HG02973 (cell line): ENCODE data around the gene AQP11.
"Not testable (repeated sequence)": the region's sequence is repeated elsewhere in the genome, so short reads cannot be mapped to it uniquely, and the experiment has no call there.

Experiments used
- ATAC-seq: cut with Tn5 transposase; IDR thresholded peaks from one replicate; pipeline ENCODE4 v1.9.1; 2021; ENCODE audit warnings: moderate library complexity; ENCODE audit not compliant: unreplicated experiment

Gene AQP11

GRCh38 chr11:77589521-77590193, at the start of gene AQP11:
AQP11 (plus strand) TSS chr11:77589953; CDS start chr11:77589993, 40 bp downstream.
- peak; percentile 75 for ATAC-seq

DNA sequence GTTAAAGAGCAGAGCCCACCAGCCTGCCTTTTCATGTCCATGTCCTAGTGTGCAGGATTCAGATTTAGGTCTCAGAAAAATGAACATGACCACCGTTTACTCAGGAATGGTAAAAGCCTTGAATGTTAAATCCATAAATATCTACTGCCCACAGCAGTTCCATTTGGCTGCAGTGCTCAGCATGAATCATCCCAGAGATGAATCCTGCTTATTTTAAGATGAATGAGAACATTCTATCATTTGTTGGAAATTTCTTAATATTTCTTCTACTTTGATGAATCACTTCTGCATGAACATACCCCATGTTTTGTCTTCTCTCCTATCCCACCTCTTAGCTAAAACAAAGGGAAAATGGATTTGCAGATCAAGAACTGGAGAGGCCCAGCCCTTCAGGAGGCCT, 47.5 kb upstream of the AQP11 start:
- ATAC-seq = no peak

GRCh38 chr11:77547047-77547836, 42.5 kb upstream of the AQP11 start:
- no peak for ATAC-seq

DNA sequence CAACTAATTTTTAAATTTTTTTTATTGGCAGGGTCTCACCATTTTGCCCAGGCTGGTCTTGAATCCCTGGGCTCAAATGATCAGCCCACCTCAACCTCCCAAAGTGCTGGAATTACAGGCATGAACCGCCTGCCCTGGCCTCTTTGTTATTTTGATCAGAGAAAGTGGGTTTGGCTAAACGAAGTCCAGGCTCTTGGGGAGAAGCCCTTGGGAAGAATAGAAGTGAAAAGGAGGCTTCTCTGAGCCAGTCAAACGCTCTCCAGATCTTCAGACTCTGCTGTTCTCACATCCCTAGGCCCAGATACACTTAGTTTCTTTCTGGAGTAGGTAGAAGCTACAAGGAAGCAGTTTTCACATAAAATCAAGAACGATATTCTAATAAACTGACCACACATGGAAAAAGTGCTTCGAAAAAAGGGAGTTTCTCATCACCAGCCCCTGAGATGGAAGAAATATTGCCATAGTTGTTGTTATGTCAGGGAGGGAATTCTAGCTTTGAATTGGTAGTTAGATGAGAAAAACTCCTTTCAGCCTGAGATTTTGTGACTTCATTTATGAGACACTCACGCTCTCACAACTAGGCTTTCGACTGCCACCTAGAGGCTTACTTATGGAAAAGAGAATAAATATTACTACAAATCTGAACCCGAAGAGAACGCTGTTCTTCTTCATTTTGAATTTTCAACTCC, 41.7 kb upstream of the AQP11 start:
- ATAC-seq = no peak

GRCh38 chr11:77548552-77549445, 41.0 kb upstream of the AQP11 start:
- no peak for ATAC-seq

DNA sequence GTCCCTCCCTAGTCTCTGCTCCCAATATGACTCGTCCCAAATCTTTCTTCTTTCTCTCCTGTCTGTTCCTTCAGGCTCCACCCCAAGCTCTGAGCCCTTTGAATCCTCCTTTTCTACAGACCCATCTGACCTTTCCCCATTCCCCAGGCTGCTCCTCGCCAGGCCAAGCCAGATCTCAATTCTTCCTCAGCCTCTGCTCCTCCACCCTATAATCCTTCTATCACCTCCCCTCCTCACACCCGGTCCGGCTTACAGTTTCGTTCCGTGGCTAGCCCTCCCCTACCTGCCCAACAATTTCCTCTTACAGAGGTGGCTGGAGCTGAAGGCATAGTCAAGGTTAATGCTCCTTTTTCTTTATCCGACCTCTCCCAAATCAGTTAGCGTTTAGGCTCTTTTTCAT, 38.3 kb upstream of the AQP11 start:
- not testable (repeated sequence) for ATAC-seq

- no peak for ATAC-seq
Measured at GRCh38 chr11:77557553-77557952, 32.2 kb upstream of the AQP11 start.

DNA sequence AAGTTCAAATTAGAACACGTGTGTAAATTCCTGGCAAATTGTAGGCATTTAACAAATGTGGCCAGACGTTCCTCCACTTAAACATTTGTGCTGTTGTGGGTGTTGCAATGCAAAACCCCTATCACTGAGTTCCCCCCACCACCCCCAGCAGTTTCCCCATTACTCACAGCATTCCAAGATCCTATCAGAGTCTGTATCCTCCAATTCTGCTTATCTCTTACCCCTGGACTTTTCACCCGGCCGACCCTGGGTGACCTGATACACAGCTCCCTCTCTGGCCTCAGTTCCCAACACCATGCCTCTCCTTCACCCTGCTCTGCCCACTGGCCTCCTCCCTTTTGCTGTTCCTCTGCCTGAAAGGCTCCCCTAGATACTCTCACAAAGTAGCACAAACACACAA, 31.4 kb upstream of the AQP11 start:
- no peak for ATAC-seq

GRCh38 chr11:77559686-77560401, 29.9 kb upstream of the AQP11 start:
- no peak for ATAC-seq

GRCh38 chr11:77560605-77561004, 29.1 kb upstream of the AQP11 start:
- ATAC-seq = no peak

- no peak for ATAC-seq
Measured at GRCh38 chr11:77561257-77561656, 28.5 kb upstream of the AQP11 start.

GRCh38 chr11:77568306-77568705, 21.4 kb upstream of the AQP11 start:
- no peak for ATAC-seq

- ATAC-seq = no peak
Measured at GRCh38 chr11:77568916-77569675, 20.7 kb upstream of the AQP11 start.

DNA sequence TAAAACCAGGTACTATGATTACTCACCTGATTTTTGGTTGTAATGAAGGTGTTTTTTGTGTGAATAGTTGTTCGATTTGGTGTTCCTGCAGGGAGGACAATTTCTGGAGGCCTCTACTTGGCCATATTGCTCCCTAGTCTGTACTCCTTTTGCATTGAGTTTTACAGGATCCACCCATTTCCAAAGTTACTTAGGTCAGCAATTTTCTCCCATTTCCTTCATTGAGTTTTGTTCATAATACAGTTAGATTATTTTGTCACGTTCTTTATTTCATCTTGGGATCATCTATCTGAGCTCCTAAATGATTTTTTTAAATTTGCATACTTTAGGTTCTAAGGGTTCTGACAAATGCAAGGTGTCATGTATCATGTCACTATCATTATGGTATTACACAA, 20.1 kb upstream of the AQP11 start:
- no peak for ATAC-seq

GRCh38 chr11:77570896-77571295, 18.9 kb upstream of the AQP11 start:
- not testable (repeated sequence) for ATAC-seq

DNA sequence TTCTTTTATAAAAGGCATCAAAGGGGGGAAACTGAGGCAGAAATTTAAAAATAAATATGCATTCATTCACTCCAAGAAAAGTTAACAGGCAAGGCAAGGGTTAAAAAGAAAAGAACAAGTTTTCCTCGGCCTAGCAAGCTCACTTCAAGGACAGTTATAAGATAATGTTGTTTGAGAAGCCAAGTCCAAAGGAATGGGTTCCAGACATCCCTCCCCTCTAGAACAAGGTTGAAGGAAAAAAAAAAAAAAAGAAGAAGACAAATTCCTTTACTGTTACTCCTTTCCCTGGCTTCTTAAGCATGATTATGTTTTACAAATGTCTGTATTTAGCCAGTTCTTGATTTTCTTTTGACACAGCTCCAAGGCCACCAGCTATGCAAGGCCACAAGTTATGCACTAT, 14.3 kb upstream of the AQP11 start:
- ATAC-seq = not testable (repeated sequence)

GRCh38 chr11:77580712-77581337, 8.9 kb upstream of the AQP11 start:
- no peak for ATAC-seq

DNA sequence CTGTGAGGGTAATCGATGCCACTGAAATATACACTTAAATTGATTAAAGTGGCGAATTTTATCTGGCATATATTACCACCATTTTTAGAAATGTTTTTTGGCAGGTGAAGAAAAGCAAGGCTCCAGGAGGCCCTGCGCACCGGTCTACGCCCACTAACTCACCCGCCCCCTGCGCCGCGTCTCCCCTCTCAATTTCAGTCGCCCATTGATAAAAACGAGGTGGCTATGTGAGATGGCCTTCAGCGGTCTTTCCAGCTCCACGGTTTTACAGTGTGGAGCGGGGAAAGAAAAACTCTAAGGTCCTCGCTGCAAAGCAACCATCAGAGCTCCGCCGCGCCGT, 602 bp upstream of the AQP11 start:
- ATAC-seq = peak; percentile 9

- ATAC-seq = peak; percentile 16
Measured at GRCh38 chr11:77590194-77590782, 535 bp downstream of the AQP11 start.
